ENCODE measurements around the gene CFAP100. TPM values are rescaled to one million over a fixed set of nuclear protein-coding genes. Genes with fewer than 3 reads are reported as not detected.

Gene CFAP100
- total RNA-seq, 4 donors from 2014 or later, result not detected

- in situ Hi-C loops (cut with MboI; ENCODE audit: low pct_ligation_motif_present in 1 of 4, low pct_unique_long_range_greater_than_20kb in 1 of 4, low sequenced_read_pairs in 3 of 4), result no loop called here
- Histone ChIP-seq H3K27ac (no peak overlapping the region), H3K9me3 (no peaks in the 10 kb centered on the region), H3K4me3 (no peak overlapping the region), H3K27me3 (no peaks in the 10 kb centered on the region), H3K36me3 (peaks cover 0 to 65% (median 28%) of the 10 kb centered on the region in 4 donors), H3K4me1 (peaks cover 8 to 16% (median 10%) of the 10 kb centered on the region in 4 donors)
- TF ChIP-seq EP300 (IDR thresholded peaks at IDR 0.05; ENCODE audit: low read depth), result no peak
- TF ChIP-seq POLR2A (IDR thresholded peaks at IDR 0.05), result no peak
- TF ChIP-seq, protein P1, sequence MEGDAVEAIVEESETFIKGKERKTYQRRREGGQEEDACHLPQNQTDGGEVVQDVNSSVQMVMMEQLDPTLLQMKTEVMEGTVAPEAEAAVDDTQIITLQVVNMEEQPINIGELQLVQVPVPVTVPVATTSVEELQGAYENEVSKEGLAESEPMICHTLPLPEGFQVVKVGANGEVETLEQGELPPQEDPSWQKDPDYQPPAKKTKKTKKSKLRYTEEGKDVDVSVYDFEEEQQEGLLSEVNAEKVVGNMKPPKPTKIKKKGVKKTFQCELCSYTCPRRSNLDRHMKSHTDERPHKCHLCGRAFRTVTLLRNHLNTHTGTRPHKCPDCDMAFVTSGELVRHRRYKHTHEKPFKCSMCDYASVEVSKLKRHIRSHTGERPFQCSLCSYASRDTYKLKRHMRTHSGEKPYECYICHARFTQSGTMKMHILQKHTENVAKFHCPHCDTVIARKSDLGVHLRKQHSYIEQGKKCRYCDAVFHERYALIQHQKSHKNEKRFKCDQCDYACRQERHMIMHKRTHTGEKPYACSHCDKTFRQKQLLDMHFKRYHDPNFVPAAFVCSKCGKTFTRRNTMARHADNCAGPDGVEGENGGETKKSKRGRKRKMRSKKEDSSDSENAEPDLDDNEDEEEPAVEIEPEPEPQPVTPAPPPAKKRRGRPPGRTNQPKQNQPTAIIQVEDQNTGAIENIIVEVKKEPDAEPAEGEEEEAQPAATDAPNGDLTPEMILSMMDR (IDR thresholded peaks at IDR 0.05), result no peak
- TF ChIP-seq POLR2AphosphoS5 (IDR thresholded peaks at IDR 0.05), result no peak
- WGBS, 2 donors (ENCODE audit: low coverage in 1 of 2), result 84 to 95% methylated on average over 2 to 8 of the region's 8 CpGs
- intact Hi-C loops (cut with DNase I; ENCODE audit: low total_unique reads), result loop anchor here (2.0 kb wide), 1 partner anchor 77 kb away; no protein-coding TSS in a partner anchor
- no peak for DNase-seq
Observed at GRCh38 chr3:126467611-126467955, 72.9 kb downstream of the CFAP100 start.

GRCh38 chr3:126468028-126468891 is 73.6 kb downstream of the CFAP100 start:
- WGBS, 2 donors (ENCODE audit: low coverage in 1 of 2), result 83 to 93% methylated on average over 3 to 13 of the region's 13 CpGs
- no peak overlapping the region for H3K4me3 ChIP-seq
- no peak for TF ChIP-seq EP300 (IDR thresholded peaks at IDR 0.05; ENCODE audit: low read depth)
- TF ChIP-seq POLR2A (IDR thresholded peaks at IDR 0.05), result no peak
- no peak for TF ChIP-seq POLR2AphosphoS5 (IDR thresholded peaks at IDR 0.05)
- TF ChIP-seq, protein P1 (IDR thresholded peaks at IDR 0.05), result no peak
- peaks cover 0 to 62% (median 27%) of the 10 kb centered on the region in 4 donors for H3K36me3 ChIP-seq
- H3K4me1 ChIP-seq, result peaks cover 15 to 23% (median 17%) of the 10 kb centered on the region in 4 donors
- DNase-seq, result no peak
- in situ Hi-C loops (cut with MboI; ENCODE audit: low pct_ligation_motif_present in 1 of 4, low pct_unique_long_range_greater_than_20kb in 1 of 4, low sequenced_read_pairs in 3 of 4) (no loop called here), intact Hi-C loops (cut with DNase I; ENCODE audit: low total_unique reads) (no loop called here)
- no peaks in the 10 kb centered on the region for H3K27me3 ChIP-seq
- H3K27ac ChIP-seq, result no peak overlapping the region
- H3K9me3 ChIP-seq, result no peaks in the 10 kb centered on the region

GRCh38 chr3:126469479-126469878 is 74.8 kb downstream of the CFAP100 start:
- H3K27ac ChIP-seq, result no peak overlapping the region
- DNase-seq, result no peak
- H3K4me3 ChIP-seq, result no peak overlapping the region
- TF ChIP-seq POLR2A (IDR thresholded peaks at IDR 0.05), result no peak
- TF ChIP-seq EP300 (IDR thresholded peaks at IDR 0.05; ENCODE audit: low read depth), result no peak
- TF ChIP-seq, protein P1 (IDR thresholded peaks at IDR 0.05), result no peak
- no peak for TF ChIP-seq POLR2AphosphoS5 (IDR thresholded peaks at IDR 0.05)
- H3K36me3 ChIP-seq, result peaks cover 0 to 53% (median 26%) of the 10 kb centered on the region in 4 donors
- in situ Hi-C loops (cut with MboI; ENCODE audit: low pct_ligation_motif_present in 1 of 4, low pct_unique_long_range_greater_than_20kb in 1 of 4, low sequenced_read_pairs in 3 of 4), result no loop called here
- no peaks in the 10 kb centered on the region for H3K27me3 ChIP-seq
- 94% methylated on average over 11 of the region's 11 CpGs; no CpG with 5 or more reads in 1 of the 2 donors for WGBS, 2 donors (ENCODE audit: low coverage in 1 of 2)
- no peaks in the 10 kb centered on the region for H3K9me3 ChIP-seq
- H3K4me1 ChIP-seq, result peaks cover 25 to 35% (median 29%) of the 10 kb centered on the region in 4 donors
- intact Hi-C loops (cut with DNase I; ENCODE audit: low total_unique reads), result no loop called here

GRCh38 chr3:126472277-126473006 is 77.7 kb downstream of the CFAP100 start:
- in situ Hi-C loops (cut with MboI; ENCODE audit: low pct_ligation_motif_present in 1 of 4, low pct_unique_long_range_greater_than_20kb in 1 of 4, low sequenced_read_pairs in 3 of 4) (no loop called here), intact Hi-C loops (cut with DNase I; ENCODE audit: low total_unique reads) (no loop called here)
- Histone ChIP-seq H3K36me3 (peaks cover 0 to 32% (median 13%) of the 10 kb centered on the region in 4 donors), H3K4me1 (peaks cover 27 to 45% (median 36%) of the 10 kb centered on the region in 4 donors), H3K27ac (peak overlapping the region; percentile 31 to 40 (median 33)), H3K4me3 (peak overlapping the region in 1 of 4 donors; percentile 3), H3K27me3 (no peaks in the 10 kb centered on the region), H3K9me3 (no peaks in the 10 kb centered on the region)
- 55 to 70% methylated on average over 2 to 8 of the region's 8 CpGs for WGBS, 2 donors (ENCODE audit: low coverage in 1 of 2)
- DNase-seq, result peak; percentile 40
- TF ChIP-seq POLR2A (IDR thresholded peaks at IDR 0.05), result no peak
- peak; percentile 43 to 60 (median 49) for TF ChIP-seq POLR2AphosphoS5 (IDR thresholded peaks at IDR 0.05)

Data from transverse colon (tissue), 4 donors.